CD4-positive, alpha-beta T cell treated with Interleukin-6 for 4 hours (primary cell): ENCODE measurements around the gene ACOT9.
"Not testable (repeated sequence)": the region's sequence is repeated elsewhere in the genome, so short reads cannot be mapped to it uniquely, and the experiment has no call there.

Source experiments
- DNase-seq: peaks from one replicate; pipeline ENCODE4 v3.0.0-alpha.2; 2020; ENCODE audit warnings: mixed read lengths

ACOT9 gene

GRCh38 chrX:23676486-23676885 is 66.6 kb downstream of the ACOT9 start:
- not testable (repeated sequence) for DNase-seq

- no peak for DNase-seq
Observed at GRCh38 chrX:23673108-23673507, 70.0 kb downstream of the ACOT9 start.

GRCh38 chrX:23670528-23670927 is 72.5 kb downstream of the ACOT9 start:
- DNase-seq = no peak

- no peak for DNase-seq
Observed at GRCh38 chrX:23668335-23668734, 74.7 kb downstream of the ACOT9 start.

GRCh38 chrX:23667239-23668177 is 75.6 kb downstream of the ACOT9 start, which contains the start of gene PRDX4:
Gene PRDX4 (plus strand): TSS chrX:23667493. CDS start chrX:23667571, 78 bp downstream.
- peak; percentile 82 for DNase-seq

- no peak for DNase-seq
Observed at GRCh38 chrX:23666282-23666681, 76.8 kb downstream of the ACOT9 start.

- no peak for DNase-seq
Observed at GRCh38 chrX:23664496-23664895, 78.6 kb downstream of the ACOT9 start.

GRCh38 chrX:23662853-23663252 is 80.2 kb downstream of the ACOT9 start:
- no peak for DNase-seq

- DNase-seq = no peak
Observed at GRCh38 chrX:23662187-23662586, 80.9 kb downstream of the ACOT9 start.

GRCh38 chrX:23661671-23662070 is 81.4 kb downstream of the ACOT9 start:
- no peak for DNase-seq

GRCh38 chrX:23660766-23661132 is 82.3 kb downstream of the ACOT9 start:
- DNase-seq = no peak

GRCh38 chrX:23660083-23660765 is 82.9 kb downstream of the ACOT9 start:
- DNase-seq = not testable (repeated sequence)

- DNase-seq = no peak
Observed at GRCh38 chrX:23659339-23659738, 83.7 kb downstream of the ACOT9 start.

GRCh38 chrX:23656684-23657083 is 86.4 kb downstream of the ACOT9 start:
- no peak for DNase-seq

GRCh38 chrX:23656091-23656490 is 87.0 kb downstream of the ACOT9 start:
- DNase-seq = no peak
